IPS-18c (cell line): ENCODE results near the gene MEIKIN.
"Not testable (repeated sequence)": the region's sequence is repeated elsewhere in the genome, so short reads cannot be mapped to it uniquely, and the experiment has no call there.

Experiments used
- H3K4me3 ChIP-seq: 2 replicates; pipeline ENCODE4 v1.7.0; 2013; ENCODE audit warnings: low read depth, mild to moderate bottlenecking, low read length, moderate library complexity; ENCODE audit not compliant: insufficient read depth
- H3K9me3 ChIP-seq: one replicate; pipeline ENCODE4 v1.6.1; 2013; ENCODE audit warnings: mild to moderate bottlenecking, low read length, moderate library complexity; ENCODE audit not compliant: control insufficient read depth, insufficient read depth

The MEIKIN gene

GRCh38 chr5:131943916-131944315 lies 1.5 kb downstream of the MEIKIN start:
- Histone ChIP-seq H3K4me3 (no peak overlapping the region), H3K9me3 (no peaks in the 10 kb centered on the region)

GRCh38 chr5:131942016-131942415 lies 3.4 kb downstream of the MEIKIN start:
- H3K4me3 ChIP-seq: no peak overlapping the region
- H3K9me3 ChIP-seq: no peaks in the 10 kb centered on the region

GRCh38 chr5:131939690-131940345 lies 5.6 kb downstream of the MEIKIN start:
- Histone ChIP-seq H3K9me3 (no peaks in the 10 kb centered on the region), H3K4me3 (no peak overlapping the region)

GRCh38 chr5:131932235-131932634 lies 13.2 kb downstream of the MEIKIN start:
- no peak overlapping the region for H3K4me3 ChIP-seq
- peaks cover 2% of the 10 kb centered on the region for H3K9me3 ChIP-seq

GRCh38 chr5:131928957-131929356 lies 16.5 kb downstream of the MEIKIN start:
- peaks cover 2% of the 10 kb centered on the region for H3K9me3 ChIP-seq
- H3K4me3 ChIP-seq: no peak overlapping the region

GRCh38 chr5:131926168-131926567 lies 19.3 kb downstream of the MEIKIN start:
- Histone ChIP-seq H3K4me3 (no peak overlapping the region), H3K9me3 (peaks cover 2% of the 10 kb centered on the region)

GRCh38 chr5:131916481-131916880 lies 29.0 kb downstream of the MEIKIN start:
- Histone ChIP-seq H3K4me3 (no peak overlapping the region), H3K9me3 (no peaks in the 10 kb centered on the region)

GRCh38 chr5:131914472-131914871 lies 31.0 kb downstream of the MEIKIN start:
- Histone ChIP-seq H3K9me3 (no peaks in the 10 kb centered on the region), H3K4me3 (no peak overlapping the region)

GRCh38 chr5:131913603-131914002 lies 31.9 kb downstream of the MEIKIN start:
- Histone ChIP-seq H3K9me3 (no peaks in the 10 kb centered on the region), H3K4me3 (no peak overlapping the region)

- no peaks in the 10 kb centered on the region for H3K9me3 ChIP-seq
- H3K4me3 ChIP-seq: no peak overlapping the region
Measured at GRCh38 chr5:131906668-131907067, 38.8 kb downstream of the MEIKIN start.

- not testable (repeated sequence) for H3K9me3 ChIP-seq, H3K4me3 ChIP-seq
Measured at GRCh38 chr5:131902266-131902665, 43.2 kb downstream of the MEIKIN start.

- Histone ChIP-seq H3K4me3 (no peak overlapping the region), H3K9me3 (peaks cover 2% of the 10 kb centered on the region)
Measured at GRCh38 chr5:131899686-131900085, 45.8 kb downstream of the MEIKIN start.

GRCh38 chr5:131883984-131884383 lies 61.5 kb downstream of the MEIKIN start:
- no peaks in the 10 kb centered on the region for H3K9me3 ChIP-seq
- H3K4me3 ChIP-seq: no peak overlapping the region

GRCh38 chr5:131879705-131880104 lies 65.8 kb downstream of the MEIKIN start:
- Histone ChIP-seq H3K9me3 (no peaks in the 10 kb centered on the region), H3K4me3 (no peak overlapping the region)

GRCh38 chr5:131877873-131878272 lies 67.6 kb downstream of the MEIKIN start:
- Histone ChIP-seq H3K9me3 (no peaks in the 10 kb centered on the region), H3K4me3 (no peak overlapping the region)

GRCh38 chr5:131871251-131871650 lies 74.2 kb downstream of the MEIKIN start:
- H3K4me3 ChIP-seq, H3K9me3 ChIP-seq: not testable (repeated sequence)

GRCh38 chr5:131867524-131867923 lies 77.9 kb downstream of the MEIKIN start:
- H3K4me3 ChIP-seq: no peak overlapping the region
- peaks cover 5% of the 10 kb centered on the region for H3K9me3 ChIP-seq

GRCh38 chr5:131863700-131864099 lies 81.8 kb downstream of the MEIKIN start:
- Histone ChIP-seq H3K9me3 (peaks cover 3% of the 10 kb centered on the region), H3K4me3 (no peak overlapping the region)

GRCh38 chr5:131857388-131857787 lies 88.1 kb downstream of the MEIKIN start:
- Histone ChIP-seq H3K4me3 (no peak overlapping the region), H3K9me3 (no peaks in the 10 kb centered on the region)
